ENCODE results near the gene ANTXR1. TPM values are rescaled to one million over a fixed set of nuclear protein-coding genes. Genes with fewer than 3 reads are reported as not detected.

Gene ANTXR1
- total RNA-seq, 1 experiment from 2014 or later = 25.7 TPM

- no peak for TF ChIP-seq SP1 (IDR thresholded peaks at IDR 0.05; ENCODE audit: low read depth)
- no peak for TF ChIP-seq EZH2 (IDR thresholded peaks at IDR 0.05)
- no peak for TF ChIP-seq CBX3 (IDR thresholded peaks at IDR 0.05; ENCODE audit: low read depth)
- no peak for TF ChIP-seq POLR2A (IDR thresholded peaks at IDR 0.05; ENCODE audit: borderline replicate concordance, extremely low read depth, insufficient read depth, insufficient read length)
- TF ChIP-seq ZNF274 (IDR thresholded peaks at IDR 0.05; ENCODE audit: low read depth, low read length) = no peak
- TF ChIP-seq CTCF (IDR thresholded peaks at IDR 0.05 in 2 of 3, conservative IDR thresholded peaks at IDR 0.05 in 1 of 3; ENCODE audit: borderline replicate concordance in 1 of 3, insufficient read depth in 1 of 3, low read depth in 2 of 3, low read length in 2 of 3) = no peak
- TF ChIP-seq CEBPB (IDR thresholded peaks at IDR 0.05; ENCODE audit: low read depth) = no peak
- TF ChIP-seq ZFX (IDR thresholded peaks at IDR 0.05) = no peak
- no peak for TF ChIP-seq ELF1 (IDR thresholded peaks at IDR 0.05; ENCODE audit: borderline replicate concordance, low read depth)
- TF ChIP-seq JUND (IDR thresholded peaks at IDR 0.05) = no peak
- no peak for TF ChIP-seq MAX (IDR thresholded peaks at IDR 0.05)
- TF ChIP-seq RAD21 (IDR thresholded peaks at IDR 0.05; ENCODE audit: low read depth) = no peak
- TF ChIP-seq EZH2phosphoT487 (IDR thresholded peaks at IDR 0.05; ENCODE audit: borderline replicate concordance) = no peak
- no peak for TF ChIP-seq TCF7L2 (IDR thresholded peaks at IDR 0.05; ENCODE audit: borderline replicate concordance, extremely low read depth, insufficient read depth, insufficient read length)
- POLR2A ChIA-PET = no interaction called here
- H3K79me2 ChIP-seq (ENCODE audit: insufficient read depth, low read length) = no peaks in the 10 kb centered on the region
- H3K4me1 ChIP-seq (ENCODE audit: control insufficient read depth in 1 of 2, insufficient read depth in 2 of 2, low read length in 2 of 2) = peaks cover 17 to 23% of the 10 kb centered on the region in 2 experiments
- intact Hi-C loops (cut with micrococcal nuclease) = no loop called here
- DNase-seq (ENCODE audit: low read depth, low spot score) = no peak
- H4K20me1 ChIP-seq (ENCODE audit: insufficient read depth) = no peaks in the 10 kb centered on the region
- no peak overlapping the region for H3K9ac ChIP-seq (ENCODE audit: low read length)
- H3K27me3 ChIP-seq (ENCODE audit: insufficient read depth, low read length) = no peaks in the 10 kb centered on the region
- H3K4me2 ChIP-seq (ENCODE audit: low read length) = no peak overlapping the region
- H3K36me3 ChIP-seq (ENCODE audit: control insufficient read depth in 1 of 2, insufficient read depth in 2 of 2, low read length in 2 of 2) = no peaks in the 10 kb centered on the region
- BruUV-seq (replicated peaks) = no TSS peak
- H3K9me2 ChIP-seq (ENCODE audit: insufficient read depth) = no peaks in the 10 kb centered on the region
- no peak for ATAC-seq
- no peak overlapping the region for H3K4me3 ChIP-seq (replicated peaks in 1 of 2; ENCODE audit: low read depth in 1 of 2, low read length in 2 of 2)
- CTCF ChIA-PET = no interaction called here
- H3K27ac ChIP-seq (ENCODE audit: low read depth, low read length) = no peak overlapping the region
- RAD21 ChIA-PET (ENCODE audit: low non-redundant PET in 1 of 2, low total read pairs in 2 of 2, uncharacterized antibody in 2 of 2, unreplicated experiment in 2 of 2) = no interaction called here
- H3K9me3 ChIP-seq (ENCODE audit: control insufficient read depth in 1 of 2, insufficient read depth in 1 of 2, low read depth in 1 of 2, low read length in 2 of 2) = no peaks in the 10 kb centered on the region
- no peak overlapping the region for H2AFZ ChIP-seq (ENCODE audit: low read depth, low read length, poor library complexity, severe bottlenecking)
Observed at GRCh38 chr2:69164061-69164778, 151.2 kb downstream of the ANTXR1 start.

Measured in HCT116 (cell line).